Measurements from ENCODE around the gene GRHL3. TPM values are rescaled to one million over a fixed set of nuclear protein-coding genes. Genes with fewer than 3 reads are reported as not detected.

Gene GRHL3
- total RNA-seq, 4 donors from 2014 or later, result 93.6 to 154 (median 129) TPM

GRCh38 chr1:24388331-24388885 lies 69.3 kb downstream of the GRHL3 start:
- Histone ChIP-seq H3K27ac (peak overlapping the region; percentile 29), H3K4me1 (peaks cover 62% of the 10 kb centered on the region), H3K27me3 (no peaks in the 10 kb centered on the region), H3K4me3 (no peak overlapping the region), H3K36me3 (no peaks in the 10 kb centered on the region), H3K9me3 (no peaks in the 10 kb centered on the region)
- peak in 1 of 2 donors; percentile 21 for DNase-seq (ENCODE audit: low spot score in 2 of 2)
- TF ChIP-seq POLR2A (IDR thresholded peaks at IDR 0.05), result no peak
- no peak for TF ChIP-seq POLR2AphosphoS5 (IDR thresholded peaks at IDR 0.05)
- TF ChIP-seq CTCF (IDR thresholded peaks at IDR 0.05), result no peak
- no peak for TF ChIP-seq EP300 (IDR thresholded peaks at IDR 0.05)
- WGBS, result 77% methylated on average over 8 of the region's 8 CpGs

DNA sequence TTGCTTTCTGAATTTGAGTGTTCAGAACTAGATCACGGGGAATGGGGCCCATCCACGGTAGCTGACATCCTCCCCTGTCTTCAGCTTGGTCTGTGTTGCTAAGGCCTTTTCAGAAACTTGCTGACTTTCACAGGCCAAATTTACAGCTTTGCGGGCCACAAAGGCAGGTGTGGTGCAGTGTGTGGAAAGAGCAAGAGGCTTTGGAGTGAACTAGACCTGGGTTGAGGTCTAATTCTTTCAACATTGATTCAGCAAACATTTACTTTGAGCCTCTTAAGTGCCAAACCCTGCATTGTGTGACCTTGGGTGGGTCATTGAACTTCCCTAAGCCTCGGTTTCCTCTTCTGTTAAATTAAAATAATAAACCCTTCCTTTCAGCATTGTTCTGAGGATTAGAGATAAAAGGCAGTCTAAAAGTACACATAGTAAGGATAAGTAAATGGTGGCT lies 70.1 kb downstream of the GRHL3 start:
- no peaks in the 10 kb centered on the region for H3K36me3 ChIP-seq
- TF ChIP-seq POLR2A (IDR thresholded peaks at IDR 0.05), result no peak
- TF ChIP-seq POLR2AphosphoS5 (IDR thresholded peaks at IDR 0.05), result no peak
- H3K4me1 ChIP-seq, result peaks cover 54% of the 10 kb centered on the region
- H3K27ac ChIP-seq, result no peak overlapping the region
- DNase-seq (ENCODE audit: low spot score in 2 of 2), result peak in 1 of 2 donors; percentile 70
- no peaks in the 10 kb centered on the region for H3K9me3 ChIP-seq
- WGBS, result 74% methylated on average over 4 of the region's 4 CpGs
- no peak overlapping the region for H3K4me3 ChIP-seq
- no peaks in the 10 kb centered on the region for H3K27me3 ChIP-seq

GRCh38 chr1:24390924-24391782 lies 72.0 kb downstream of the GRHL3 start:
- DNase-seq (ENCODE audit: low spot score in 2 of 2), result peak; percentile 85 to 91
- 9% methylated on average over 12 of the region's 12 CpGs for WGBS
- H3K9me3 ChIP-seq, result no peaks in the 10 kb centered on the region
- no peak for TF ChIP-seq POLR2A (IDR thresholded peaks at IDR 0.05)
- TF ChIP-seq POLR2AphosphoS5 (IDR thresholded peaks at IDR 0.05), result peak in 1 of 3 donors; percentile 41
- TF ChIP-seq EP300 (IDR thresholded peaks at IDR 0.05), result no peak
- TF ChIP-seq CTCF (IDR thresholded peaks at IDR 0.05), result peak; percentile 92
- H3K4me3 ChIP-seq, result peak overlapping the region; percentile 15
- no peaks in the 10 kb centered on the region for H3K27me3 ChIP-seq
- H3K36me3 ChIP-seq, result no peaks in the 10 kb centered on the region
- peaks cover 40% of the 10 kb centered on the region for H3K4me1 ChIP-seq
- H3K27ac ChIP-seq, result peak overlapping the region; percentile 76

DNA sequence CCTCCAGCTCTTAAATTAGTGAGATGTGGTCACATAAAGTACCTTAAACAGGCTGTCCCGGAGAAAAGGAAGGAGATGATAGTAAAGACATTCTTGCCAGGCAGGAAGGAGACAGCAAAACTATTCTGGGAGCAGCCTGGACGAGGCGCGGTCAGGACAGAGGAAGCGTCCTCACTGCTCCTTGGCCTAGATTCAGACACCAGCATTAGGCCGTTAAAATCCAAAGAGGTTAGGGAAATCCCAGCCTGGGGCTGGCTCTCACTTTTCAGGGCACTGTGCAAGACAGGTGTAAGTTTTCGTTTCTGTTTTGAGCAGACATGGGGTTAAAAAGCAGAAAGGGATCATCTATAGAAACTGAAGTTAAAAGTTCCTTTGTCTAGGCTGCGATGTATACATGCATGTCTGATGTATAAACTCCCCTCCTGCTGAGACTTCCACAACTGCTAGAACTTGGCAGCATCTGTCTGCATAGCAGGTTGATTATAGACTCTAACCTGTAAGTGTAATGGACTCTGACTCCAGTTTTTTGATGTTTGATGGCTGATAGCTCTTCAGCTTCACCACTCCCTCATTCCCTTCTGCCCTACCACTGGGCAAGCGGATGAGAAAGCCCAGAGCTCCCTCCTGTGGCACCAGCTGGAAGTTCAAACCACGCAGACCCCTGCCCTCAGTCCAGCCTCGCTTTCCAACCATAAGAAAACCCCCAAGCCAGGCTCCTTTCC lies 72.9 kb downstream of the GRHL3 start:
- Histone ChIP-seq H3K4me3 (peak overlapping the region; percentile 15), H3K27me3 (no peaks in the 10 kb centered on the region), H3K9me3 (no peaks in the 10 kb centered on the region), H3K36me3 (no peaks in the 10 kb centered on the region), H3K27ac (peak overlapping the region; percentile 76), H3K4me1 (peaks cover 32% of the 10 kb centered on the region)
- DNase-seq (ENCODE audit: low spot score in 2 of 2), result peak; percentile 76 to 80
- no peak for TF ChIP-seq EP300 (IDR thresholded peaks at IDR 0.05)
- peak; percentile 72 to 87 for TF ChIP-seq CTCF (IDR thresholded peaks at IDR 0.05)
- TF ChIP-seq POLR2A (IDR thresholded peaks at IDR 0.05), result no peak
- WGBS, result 27% methylated on average over 11 of the region's 11 CpGs

- no peaks in the 10 kb centered on the region for H3K9me3 ChIP-seq
- H3K36me3 ChIP-seq, result no peaks in the 10 kb centered on the region
- H3K27me3 ChIP-seq, result no peaks in the 10 kb centered on the region
- H3K4me1 ChIP-seq, result peaks cover 32% of the 10 kb centered on the region
- DNase-seq (ENCODE audit: low spot score in 2 of 2), result no peak
- 86% methylated on average over 4 of the region's 4 CpGs for WGBS
- TF ChIP-seq POLR2A (IDR thresholded peaks at IDR 0.05), result no peak
- H3K27ac ChIP-seq, result peak overlapping the region; percentile 76
- H3K4me3 ChIP-seq, result no peak overlapping the region
These were observed 73.4 kb downstream of the GRHL3 start for GRCh38 chr1:24392604-24392946.

Measured in suprapubic skin (tissue), 4 donors.